ENCODE data around the gene RBM26. TPM values are rescaled to one million over a fixed set of nuclear protein-coding genes. Genes with fewer than 3 reads are reported as not detected.

Gene RBM26
- total and polyA plus RNA-seq, 2 of the 4 experiments (the other 2 are of a cell fraction), result 17.6 to 18.1 TPM

DNA sequence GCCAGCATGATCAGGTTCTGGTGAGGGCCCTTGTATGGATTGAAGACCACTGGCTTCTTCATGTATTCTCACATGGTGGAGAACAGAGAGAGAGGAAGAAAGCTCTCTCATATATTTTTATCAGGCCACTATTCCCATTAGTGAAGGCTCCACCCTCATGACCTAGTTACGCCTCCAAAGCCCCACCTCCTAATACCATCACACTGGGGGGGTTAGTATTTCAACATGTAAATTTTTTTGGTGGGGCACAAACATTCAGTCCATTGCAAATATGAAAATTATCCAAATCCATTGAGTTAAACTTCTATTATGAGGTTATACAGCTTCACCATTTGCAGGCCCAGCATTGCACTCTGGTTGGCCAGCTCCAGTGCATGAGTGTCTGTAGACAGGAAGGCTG lies 33.2 kb upstream of the RBM26 start:
- in situ Hi-C loops (cut with MboI; ENCODE audit: low sequenced_read_pairs), result no loop called here
- Histone ChIP-seq H2BK5ac (ENCODE audit: low read depth, low read length, poor library complexity, severe bottlenecking) (no peak overlapping the region), H3K4me3 (ENCODE audit: insufficient read depth, low read depth, low read length) (no peak overlapping the region), H4K20me1 (ENCODE audit: insufficient read depth, low read length) (no peaks in the 10 kb centered on the region), H3K9ac (ENCODE audit: low read depth, low read length) (no peak overlapping the region), H3K27ac (ENCODE audit: insufficient read depth, low read length) (no peak overlapping the region), H4K5ac (ENCODE audit: low read depth, low read length) (no peak overlapping the region), H2AK9ac (replicated peaks; ENCODE audit: low read depth, low read length, poor library complexity) (no peak overlapping the region), H4K8ac (ENCODE audit: low read depth in 2 of 2, low read length in 2 of 2) (no peak overlapping the region), H2AK5ac (ENCODE audit: low read depth, low read length) (no peak overlapping the region), H2BK20ac (ENCODE audit: low read depth, low read length) (no peak overlapping the region), H3K79me1 (ENCODE audit: low read depth in 1 of 2, low read length in 2 of 2) (no peaks in the 10 kb centered on the region), H3K23ac (ENCODE audit: low read depth, low read length) (no peak overlapping the region), H3K36me3 (ENCODE audit: control insufficient read depth, insufficient read depth, low read length) (no peaks in the 10 kb centered on the region), H3K9me3 (ENCODE audit: control insufficient read depth, insufficient read depth, low read length) (no peaks in the 10 kb centered on the region), H3K9me1 (ENCODE audit: insufficient read depth, low read length) (no peaks in the 10 kb centered on the region), H3K4me2 (ENCODE audit: low read depth, low read length) (no peak overlapping the region), H2BK120ac (ENCODE audit: low read depth, low read length) (no peak overlapping the region), H3K4ac (ENCODE audit: low read depth, low read length) (no peak overlapping the region), H3K18ac (ENCODE audit: low read depth, low read length) (no peak overlapping the region), H2BK15ac (ENCODE audit: low read depth, low read length) (no peak overlapping the region), H3K27me3 (ENCODE audit: control insufficient read depth, insufficient read depth, low read length) (no peaks in the 10 kb centered on the region), H2AFZ (replicated peaks; ENCODE audit: low read length, poor library complexity) (no peak overlapping the region), H3K4me1 (ENCODE audit: control insufficient read depth, insufficient read depth, low read length) (peaks cover 2% of the 10 kb centered on the region; the same call in 1 of the 2 replicates), H3K14ac (replicated peaks; ENCODE audit: low read depth, low read length) (no peak overlapping the region), H4K91ac (ENCODE audit: insufficient read depth, low read depth, low read length) (no peak overlapping the region), H3K56ac (ENCODE audit: extremely low read depth, insufficient read depth, low read length) (no peak overlapping the region)
- POLR2A ChIA-PET (ENCODE audit: unreplicated experiment), result interaction anchor here (0.6 kb wide), 1 partner anchor 55 kb away, joined by 3 read pairs; no protein-coding TSS in a partner anchor
- no peak for DNase-seq
- ATAC-seq (ENCODE audit: low read depth), result no peak
- TF ChIP-seq MXI1 (IDR thresholded peaks at IDR 0.05; ENCODE audit: borderline replicate concordance, low read depth, low read length) (no peak), MAZ (IDR thresholded peaks at IDR 0.05; ENCODE audit: borderline replicate concordance, low read depth, low read length) (no peak), CEBPB (IDR thresholded peaks at IDR 0.05; ENCODE audit: low read depth, low read length) (no peak), RCOR1 (IDR thresholded peaks at IDR 0.05; ENCODE audit: insufficient replicate concordance, low read length) (no peak), MAFK (IDR thresholded peaks at IDR 0.05; ENCODE audit: low read depth, low read length) (no peak), CHD1 (IDR thresholded peaks at IDR 0.05; ENCODE audit: low read depth, low read length) (no peak), BHLHE40 (IDR thresholded peaks at IDR 0.05; ENCODE audit: low read depth, low read length) (no peak), RFX5 (IDR thresholded peaks at IDR 0.05; ENCODE audit: low read depth, low read length) (no peak), NFE2L2 (IDR thresholded peaks at IDR 0.05; ENCODE audit: low read depth, low read length) (no peak), FOS (IDR thresholded peaks at IDR 0.05; ENCODE audit: low read depth, low read length) (no peak), RAD21 (IDR thresholded peaks at IDR 0.05; ENCODE audit: low read length) (no peak)
- TF ChIP-seq, protein P1, sequence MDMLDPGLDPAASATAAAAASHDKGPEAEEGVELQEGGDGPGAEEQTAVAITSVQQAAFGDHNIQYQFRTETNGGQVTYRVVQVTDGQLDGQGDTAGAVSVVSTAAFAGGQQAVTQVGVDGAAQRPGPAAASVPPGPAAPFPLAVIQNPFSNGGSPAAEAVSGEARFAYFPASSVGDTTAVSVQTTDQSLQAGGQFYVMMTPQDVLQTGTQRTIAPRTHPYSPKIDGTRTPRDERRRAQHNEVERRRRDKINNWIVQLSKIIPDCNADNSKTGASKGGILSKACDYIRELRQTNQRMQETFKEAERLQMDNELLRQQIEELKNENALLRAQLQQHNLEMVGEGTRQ (IDR thresholded peaks at IDR 0.05; ENCODE audit: low read depth, low read length), result no peak
- no CpG with 5 or more reads among the region's 1 CpG for WGBS, 2 experiments (ENCODE audit: extremely low coverage in 2 of 2, insufficient read length in 1 of 2)
- BruUV-seq (replicated peaks), result no TSS peak
- dilution Hi-C loops (cut with HindIII; ENCODE audit: low sequenced_read_pairs, unreplicated experiment), result loop anchor here (25.0 kb wide), 1 partner anchor 98 kb away; no protein-coding TSS in a partner anchor
- intact Hi-C loops (cut with micrococcal nuclease), result no loop called here
- CTCF ChIA-PET, result no interaction called here

All from IMR-90 (cell line).